ENCODE results near the gene TPM2.
A peak's percentile ranks its signal among the peaks of the same experiment; 100 is the strongest.

DNA sequence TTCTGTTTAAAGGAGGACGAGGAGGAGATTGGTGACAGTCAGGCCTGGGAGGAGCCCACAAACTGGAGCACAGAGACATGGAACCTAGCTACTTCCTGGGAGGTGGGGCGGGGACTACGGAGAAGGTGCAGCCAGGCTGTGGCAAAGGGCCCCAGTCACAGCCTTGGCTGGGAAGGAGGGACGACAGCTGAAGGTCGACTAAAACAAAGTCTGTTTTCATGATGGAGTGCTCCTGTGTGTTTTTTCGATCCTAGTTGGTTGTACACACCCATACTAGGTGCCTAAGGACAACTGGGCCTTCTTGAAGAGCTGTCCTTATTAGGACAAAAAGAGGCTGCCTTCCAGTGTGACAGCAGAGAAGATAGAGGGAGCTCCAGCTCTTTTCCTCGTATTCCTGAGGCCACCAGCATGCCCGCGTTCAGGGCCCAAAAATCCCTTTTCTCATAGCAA lies 28.7 kb downstream of the TPM2 start:
- TF ChIP-seq POLR2A (IDR thresholded peaks at IDR 0.05): peak in 1 of 2 donors; percentile 58
- TF ChIP-seq, protein P1, sequence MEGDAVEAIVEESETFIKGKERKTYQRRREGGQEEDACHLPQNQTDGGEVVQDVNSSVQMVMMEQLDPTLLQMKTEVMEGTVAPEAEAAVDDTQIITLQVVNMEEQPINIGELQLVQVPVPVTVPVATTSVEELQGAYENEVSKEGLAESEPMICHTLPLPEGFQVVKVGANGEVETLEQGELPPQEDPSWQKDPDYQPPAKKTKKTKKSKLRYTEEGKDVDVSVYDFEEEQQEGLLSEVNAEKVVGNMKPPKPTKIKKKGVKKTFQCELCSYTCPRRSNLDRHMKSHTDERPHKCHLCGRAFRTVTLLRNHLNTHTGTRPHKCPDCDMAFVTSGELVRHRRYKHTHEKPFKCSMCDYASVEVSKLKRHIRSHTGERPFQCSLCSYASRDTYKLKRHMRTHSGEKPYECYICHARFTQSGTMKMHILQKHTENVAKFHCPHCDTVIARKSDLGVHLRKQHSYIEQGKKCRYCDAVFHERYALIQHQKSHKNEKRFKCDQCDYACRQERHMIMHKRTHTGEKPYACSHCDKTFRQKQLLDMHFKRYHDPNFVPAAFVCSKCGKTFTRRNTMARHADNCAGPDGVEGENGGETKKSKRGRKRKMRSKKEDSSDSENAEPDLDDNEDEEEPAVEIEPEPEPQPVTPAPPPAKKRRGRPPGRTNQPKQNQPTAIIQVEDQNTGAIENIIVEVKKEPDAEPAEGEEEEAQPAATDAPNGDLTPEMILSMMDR (IDR thresholded peaks at IDR 0.05): peak; percentile 34 to 45 (median 38)
- TF ChIP-seq POLR2AphosphoS5 (IDR thresholded peaks at IDR 0.05): peak; percentile 34 to 66 (median 48)
- no peak for TF ChIP-seq EP300 (IDR thresholded peaks at IDR 0.05)

All from sigmoid colon (tissue), 4 donors.